ENCODE data around the gene PPP4R1. TPM values are rescaled to one million over a fixed set of nuclear protein-coding genes. Genes with fewer than 3 reads are reported as not detected.

Gene PPP4R1
- total RNA-seq, 1 experiment from 2014 or later = 106 TPM

GRCh38 chr18:9634856-9635255, 20.5 kb upstream of the PPP4R1 start:
- Histone ChIP-seq H3K27ac (ENCODE audit: insufficient read length, low read depth, low read length) (no peak overlapping the region), H3T11ph (ENCODE audit: low read length) (no peak overlapping the region), H3K9ac (ENCODE audit: extremely low read depth, insufficient read length, low read length) (no peak overlapping the region), H2AK5ac (ENCODE audit: insufficient read length, low read length) (no peak overlapping the region), H3K23ac (ENCODE audit: insufficient read length, low read depth, low read length) (no peak overlapping the region), H3K23me2 (ENCODE audit: insufficient read length, low read depth, low read length, poor library complexity, severe bottlenecking) (no peaks in the 10 kb centered on the region), H3K79me1 (ENCODE audit: insufficient read depth, low read depth, low read length, poor library complexity, severe bottlenecking) (no peaks in the 10 kb centered on the region), H3K79me2 (ENCODE audit: insufficient read depth, low read length) (no peaks in the 10 kb centered on the region), H3K9me3 (ENCODE audit: control insufficient read depth, low read depth, low read length) (no peaks in the 10 kb centered on the region), H3K14ac (ENCODE audit: insufficient read depth, low read length) (no peak overlapping the region), H2AFZ (ENCODE audit: low read length) (no peak overlapping the region), H4K5ac (ENCODE audit: insufficient read length, low read depth, low read length) (no peak overlapping the region), H2BK20ac (ENCODE audit: low read depth, low read length, poor library complexity, severe bottlenecking) (no peak overlapping the region), H4K8ac (replicated peaks; ENCODE audit: insufficient read length, low read depth, low read length) (no peak overlapping the region), H3K4me1 (ENCODE audit: insufficient read depth, low read length) (peaks cover 3% of the 10 kb centered on the region; the same call in 1 of the 2 replicates), H3K4ac (ENCODE audit: low read depth, low read length) (no peak overlapping the region), H3K18ac (ENCODE audit: insufficient read length, low read depth, low read length) (no peak overlapping the region), H3K56ac (ENCODE audit: insufficient read length, low read depth, low read length) (no peak overlapping the region), H4K20me1 (ENCODE audit: control insufficient read depth, insufficient read depth, insufficient read length) (no peaks in the 10 kb centered on the region), H2BK12ac (ENCODE audit: insufficient read length, low read depth, low read length) (no peak overlapping the region), H3K27me3 (ENCODE audit: insufficient read depth, low read length) (no peaks in the 10 kb centered on the region), H2BK15ac (ENCODE audit: low read depth, low read length) (no peak overlapping the region), H2BK5ac (ENCODE audit: insufficient read length, low read length) (no peak overlapping the region), H2BK120ac (ENCODE audit: low read depth, low read length, poor library complexity, severe bottlenecking) (no peak overlapping the region), H4K91ac (ENCODE audit: insufficient read length, low read depth, low read length) (no peak overlapping the region), H3K4me2 (ENCODE audit: insufficient read depth, insufficient read length, low read length) (no peak overlapping the region)
- Mint-ChIP-seq H3K9me3 (peaks cover 0 to 6% of the 10 kb centered on the region in 2 experiments; a peak in 2 of 5 replicates), H3K4me3 (no peak overlapping the region), H3K4me1 (peaks cover 20 to 25% of the 10 kb centered on the region in 2 experiments), H3K27ac (no peak overlapping the region), H3K36me3 (ENCODE audit: insufficient read depth in 1 of 3, low read depth in 3 of 3) (no peaks in the 10 kb centered on the region), H3K27me3 (ENCODE audit: low read depth) (no peaks in the 10 kb centered on the region)
- no CpG with 5 or more reads among the region's 8 CpGs for WGBS (ENCODE audit: extremely low coverage, insufficient read length, low lambda C conversion rate)
- no peak for DNase-seq
- TF ChIP-seq CTCF (conservative IDR thresholded peaks at IDR 0.05) = no peak

Data from H9 (cell line).